ENCODE data around the gene OR1F1. TPM values are rescaled to one million over a fixed set of nuclear protein-coding genes. Genes with fewer than 3 reads are reported as not detected.

Gene OR1F1
- total and polyA plus RNA-seq, 2 of the 8 experiments (the other 6 are each of a cell fraction or from before 2014, with no cell fraction given): 0.52 to 1.2 TPM

GRCh38 chr16:3149630-3150345, 38.2 kb upstream of the OR1F1 start (continued):
- TF ChIP-seq E2F6 (IDR thresholded peaks at IDR 0.05) (peak; percentile 16; the same call in 1 of the 2 replicates), BCL11A (IDR thresholded peaks at IDR 0.05; ENCODE audit: low read depth in 2 of 2, low read length in 2 of 2) (no peak), ATF2 (IDR thresholded peaks at IDR 0.05; ENCODE audit: low read length) (0 out of 2 replicates have a peak, but pooled peaks have one; percentile 3), TEAD4 (IDR thresholded peaks at IDR 0.05; ENCODE audit: low read depth, low read length) (no peak), GABPA (IDR thresholded peaks at IDR 0.05; ENCODE audit: borderline replicate concordance, insufficient read depth, low read length) (peak; percentile 74; the same call in 1 of the 2 replicates), YY1 (IDR thresholded peaks at IDR 0.05; ENCODE audit: low read depth, low read length) (peak; percentile 78; the same call in 1 of the 2 replicates), MAX (IDR thresholded peaks at IDR 0.05) (peak; percentile 64), ASH2L (IDR thresholded peaks at IDR 0.05; ENCODE audit: low read length) (peak; percentile 42), RXRA (IDR thresholded peaks at IDR 0.05; ENCODE audit: insufficient read depth, low read depth, low read length) (no peak), SP4 (IDR thresholded peaks at IDR 0.05; ENCODE audit: low read length) (peak; percentile 36; the same call in 1 of the 2 replicates), EP300 (IDR thresholded peaks at IDR 0.05; ENCODE audit: borderline replicate concordance in 1 of 2, low read depth in 2 of 2, low read length in 2 of 2) (no peak), RBBP5 (IDR thresholded peaks at IDR 0.05; ENCODE audit: borderline replicate concordance, low read depth, low read length) (peak; percentile 73), SIN3A (conservative IDR thresholded peaks at IDR 0.05 in 1 of 2, IDR thresholded peaks at IDR 0.05 in 1 of 2; ENCODE audit: low read depth in 1 of 2, low read length in 2 of 2) (peak in 1 of 2 experiments; percentile 24; a peak in 2 of 4 replicates), RAD21 (IDR thresholded peaks at IDR 0.05 in 1 of 2, conservative IDR thresholded peaks at IDR 0.05 in 1 of 2; ENCODE audit: low read depth in 2 of 2, low read length in 2 of 2) (peak in 1 of 2 experiments; percentile 32; a peak in 1 of 4 replicates), KDM4A (IDR thresholded peaks at IDR 0.05; ENCODE audit: low read depth, low read length, severe bottlenecking) (peak; percentile 80)
